GM19025 (cell line): ENCODE measurements around the gene SMARCA1.
A peak's percentile ranks its signal among the peaks of the same experiment; 100 is the strongest.
"Not testable (repeated sequence)": the region's sequence is repeated elsewhere in the genome, so short reads cannot be mapped to it uniquely, and the experiment has no call there.

Experiments used
- ATAC-seq: cut with Tn5 transposase; IDR thresholded peaks from one replicate; pipeline ENCODE4 v1.9.1; 2021; ENCODE audit warnings: mild to moderate bottlenecking, low read depth, moderate library complexity; ENCODE audit not compliant: unreplicated experiment

Gene SMARCA1

DNA sequence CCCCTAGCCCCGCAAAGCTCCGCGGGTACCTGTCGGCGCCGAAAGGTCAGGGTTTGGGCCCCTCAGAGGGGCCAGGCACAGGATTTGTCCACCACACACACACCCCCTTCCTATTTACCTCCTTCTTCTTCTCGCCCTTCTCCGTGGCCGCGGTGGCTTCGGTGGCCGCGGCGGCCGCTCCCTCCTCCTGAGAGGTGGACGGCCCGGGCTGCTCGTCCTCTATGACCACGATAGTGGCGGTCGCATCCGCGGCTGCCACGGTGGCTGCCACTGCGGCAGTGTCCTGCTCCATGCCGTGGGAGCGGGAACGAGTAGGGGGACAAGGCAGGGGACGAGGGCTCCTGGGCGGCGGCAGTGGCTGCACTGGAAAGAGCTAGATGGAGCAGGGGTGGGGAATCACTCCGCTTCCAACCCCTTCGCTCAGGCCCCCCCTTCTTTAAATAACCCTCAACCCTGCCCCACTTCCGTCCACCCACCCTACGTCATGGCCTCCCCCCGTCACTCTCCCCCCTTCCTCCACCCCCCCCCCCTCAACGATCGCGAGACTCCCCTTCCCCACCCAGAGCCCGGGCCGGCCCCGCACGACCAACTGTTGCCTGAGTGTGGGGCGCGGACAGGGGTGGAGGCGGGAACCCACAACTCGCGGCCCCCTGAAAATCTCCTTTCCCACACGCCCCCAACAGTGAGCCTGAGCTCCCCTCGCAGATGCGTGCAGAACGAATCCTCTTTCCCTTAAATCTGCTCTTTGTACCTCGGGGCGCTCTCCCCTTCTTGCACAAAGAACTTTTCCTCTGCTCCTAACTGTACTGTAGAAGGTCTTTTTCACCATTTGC lies at the start of gene SMARCA1:
Gene SMARCA1, minus strand, starts transcription at position 412 of the 833 bp plus-strand sequence. Its CDS starts 120 bp downstream, at position 292.
- ATAC-seq, result no peak

- ATAC-seq, result no peak
These were observed 49.1 kb upstream of the SMARCA1 start for GRCh38 chrX:129572422-129572821.

GRCh38 chrX:129568349-129568748 lies 45.1 kb upstream of the SMARCA1 start:
- ATAC-seq, result no peak

- ATAC-seq, result no peak
These were observed 42.8 kb upstream of the SMARCA1 start for GRCh38 chrX:129566073-129566472.

- no peak for ATAC-seq
These were observed 41.9 kb upstream of the SMARCA1 start for GRCh38 chrX:129565046-129565650.

DNA sequence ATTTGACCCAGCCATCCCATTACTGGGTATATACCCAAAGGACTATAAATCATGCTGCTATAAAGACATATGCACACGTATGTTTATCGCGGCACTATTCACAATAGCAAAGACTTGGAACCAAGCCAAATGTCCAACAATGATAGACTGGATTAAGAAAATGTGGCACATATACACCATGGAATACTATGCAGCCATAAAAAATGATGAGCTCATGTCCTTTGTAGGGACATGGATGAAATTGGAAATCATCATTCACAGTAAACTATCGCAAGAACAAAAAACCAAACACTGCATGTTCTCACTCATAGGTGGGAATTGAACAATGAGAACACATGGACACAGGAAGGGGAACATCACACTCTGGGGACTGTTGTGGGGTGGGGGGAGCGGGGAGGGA lies 41.1 kb upstream of the SMARCA1 start:
- not testable (repeated sequence) for ATAC-seq

- no peak for ATAC-seq
These were observed 38.2 kb upstream of the SMARCA1 start for GRCh38 chrX:129561453-129561852.

- ATAC-seq, result no peak
These were observed 36.5 kb upstream of the SMARCA1 start for GRCh38 chrX:129559783-129560182.

DNA sequence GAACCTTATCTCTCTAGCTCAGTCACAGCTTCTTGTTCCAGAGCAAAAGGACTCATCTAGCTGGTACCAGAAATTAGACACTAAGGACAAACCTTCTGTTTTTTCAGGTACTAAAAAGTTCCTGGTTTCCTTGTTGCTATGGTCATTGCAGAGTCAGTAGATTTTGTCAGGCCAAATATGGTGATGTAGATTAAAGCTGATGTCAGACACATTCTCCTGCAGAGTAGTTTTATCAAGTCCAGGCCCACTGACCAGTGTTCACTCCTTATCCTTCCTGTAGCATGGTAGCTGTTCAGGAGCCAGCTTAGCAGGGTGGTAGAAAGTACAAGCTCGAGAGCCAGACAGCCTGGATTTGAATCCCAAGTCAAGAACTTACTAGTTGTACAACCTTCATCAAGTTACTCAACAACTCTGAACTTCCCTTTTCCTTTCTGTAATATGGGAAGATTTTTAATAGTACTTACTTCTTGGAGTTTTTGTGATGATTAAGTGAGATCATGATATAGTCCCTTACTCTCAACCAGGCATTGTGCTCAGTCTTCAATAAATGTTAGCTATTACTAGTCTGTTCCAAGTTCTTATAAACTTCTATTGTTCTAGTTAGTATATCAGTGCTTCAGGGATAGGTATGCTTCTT lies 34.7 kb upstream of the SMARCA1 start:
- ATAC-seq, result no peak

- ATAC-seq, result no peak
These were observed 33.6 kb upstream of the SMARCA1 start for GRCh38 chrX:129556806-129557315.

DNA sequence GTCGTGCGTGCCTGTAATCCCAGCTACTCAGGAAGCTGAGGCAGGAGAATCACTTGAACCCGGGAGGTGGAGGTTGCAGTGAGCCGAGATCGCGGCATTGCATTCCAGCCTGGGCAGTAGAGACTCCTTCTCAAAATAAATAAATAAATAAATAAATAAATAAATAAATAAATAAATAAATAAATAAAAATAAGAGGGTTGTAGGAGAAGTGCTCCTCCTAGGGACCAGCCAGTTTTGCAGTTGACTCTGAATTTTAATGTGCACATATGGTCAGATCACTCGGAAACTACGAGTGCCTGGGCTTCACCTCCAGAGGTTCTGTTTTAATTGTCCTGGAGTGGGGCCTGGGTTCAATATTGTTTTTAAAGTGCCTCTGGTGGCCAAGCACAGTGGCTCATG lies 31.5 kb upstream of the SMARCA1 start:
- not testable (repeated sequence) for ATAC-seq

DNA sequence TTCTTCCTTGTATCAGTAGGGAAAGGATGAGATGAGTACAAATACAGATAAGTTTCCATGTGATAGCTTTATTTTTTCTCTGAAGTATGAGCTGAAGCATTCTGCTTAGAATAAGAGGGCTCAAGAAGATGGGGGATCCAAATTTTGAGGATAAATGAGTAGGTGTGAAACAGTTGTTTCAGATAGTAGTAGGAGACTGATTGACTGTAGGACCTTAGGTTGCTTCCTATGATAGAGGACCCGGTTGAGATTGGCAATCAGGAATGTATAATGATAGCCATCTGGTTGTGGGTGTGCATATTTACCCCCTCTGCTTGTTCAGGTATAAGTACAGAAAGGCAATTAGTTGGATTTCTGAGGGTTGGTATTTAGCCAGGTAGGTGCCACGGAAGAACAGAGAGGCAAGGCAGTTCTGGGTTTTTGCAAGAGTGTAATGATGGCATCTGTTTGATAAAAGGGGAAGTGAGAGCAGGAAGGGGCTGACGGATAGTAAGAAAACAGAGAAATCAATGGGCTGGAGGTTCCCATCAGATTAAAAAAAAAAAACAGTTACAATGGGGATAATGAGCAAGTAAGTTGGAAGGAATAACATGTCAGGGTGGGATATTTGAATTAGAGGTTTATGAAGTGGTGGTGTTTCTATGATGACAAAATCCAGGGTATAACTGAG lies 30.5 kb upstream of the SMARCA1 start:
- ATAC-seq, result peak; percentile 90

GRCh38 chrX:129549124-129549523 lies 25.8 kb upstream of the SMARCA1 start:
- ATAC-seq, result no peak

GRCh38 chrX:129545408-129545807 lies 22.1 kb upstream of the SMARCA1 start:
- no peak for ATAC-seq

DNA sequence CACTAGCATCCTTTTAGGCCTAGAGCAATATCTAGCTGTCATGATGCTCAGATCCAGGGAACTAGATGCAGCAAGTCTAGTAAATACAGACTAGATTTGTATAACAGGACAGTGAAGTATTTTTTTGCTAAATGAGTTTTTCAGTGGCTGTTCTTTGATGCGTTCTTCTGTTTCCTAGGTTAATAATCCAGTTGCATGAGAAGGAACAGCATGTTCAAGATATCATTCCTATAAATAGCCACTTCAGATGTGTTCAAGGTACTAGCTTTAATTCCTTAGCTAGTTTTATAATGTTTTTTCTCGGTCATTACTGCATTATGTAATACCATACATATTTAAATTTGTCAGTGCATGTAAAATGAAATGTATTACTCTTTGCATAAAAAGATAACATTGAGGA lies 21.5 kb upstream of the SMARCA1 start:
- no peak for ATAC-seq

- ATAC-seq, result peak; percentile 14
These were observed 17.5 kb upstream of the SMARCA1 start for GRCh38 chrX:129540722-129541184.

- peak; percentile 98 for ATAC-seq
These were observed 16.9 kb upstream of the SMARCA1 start, which contains the start of gene OCRL for GRCh38 chrX:129540068-129540653. Gene OCRL (plus strand): TSS chrX:129540259. CDS start chrX:129540440, 181 bp downstream.

DNA sequence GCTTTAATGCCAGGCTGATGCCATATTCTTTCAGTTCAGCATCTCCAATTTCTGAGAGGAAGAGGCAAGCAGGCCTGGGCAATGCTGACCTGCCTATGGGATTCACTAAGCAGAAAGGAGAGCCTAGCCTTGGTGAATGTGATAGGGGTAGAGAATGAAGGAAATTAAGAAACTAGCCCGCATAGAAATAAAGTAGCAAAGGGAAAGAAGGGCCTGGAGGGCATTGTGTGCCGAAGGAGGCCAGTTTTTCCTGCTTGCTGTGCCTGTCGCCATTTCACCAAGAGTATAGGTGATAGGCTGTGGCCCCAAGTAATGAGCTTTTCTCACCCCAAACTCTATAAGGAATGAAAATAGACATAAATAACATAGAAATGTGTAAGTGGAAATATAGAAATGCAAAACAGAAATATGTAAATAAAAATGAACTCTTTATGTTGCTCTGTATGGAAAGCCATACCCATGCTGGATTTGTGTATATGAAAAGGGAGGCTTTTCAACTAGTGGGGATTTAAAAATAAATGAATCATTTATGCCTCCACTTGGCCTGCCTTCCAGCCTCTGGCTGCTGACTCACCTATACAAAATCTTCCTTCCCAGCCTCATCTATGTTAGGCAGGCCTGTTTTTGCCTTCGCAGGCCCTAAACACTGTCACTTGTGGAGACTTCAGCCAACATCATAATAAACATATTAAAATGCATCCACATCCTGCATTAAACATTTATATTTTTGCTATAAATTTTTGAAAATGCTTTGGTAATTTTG lies 11.7 kb upstream of the SMARCA1 start:
- ATAC-seq, result no peak

DNA sequence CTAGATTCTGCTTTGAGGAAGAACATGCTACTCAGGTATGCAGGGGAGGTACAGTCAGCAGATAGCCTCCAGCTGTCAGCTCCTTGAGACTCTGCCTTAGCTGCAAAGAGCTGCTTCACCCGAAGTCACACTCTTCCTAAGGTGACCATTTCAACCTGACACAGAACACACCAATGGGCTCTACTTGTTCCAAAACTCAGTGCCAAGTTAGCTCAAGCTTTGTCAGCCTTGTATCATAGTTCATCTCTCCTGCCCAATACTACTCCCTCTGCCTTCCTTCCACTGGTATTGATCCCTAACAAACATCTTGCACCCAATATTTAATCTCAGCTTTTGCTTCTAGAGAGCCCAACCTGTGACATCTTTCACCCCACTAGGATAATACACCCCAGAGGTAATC lies 7.8 kb upstream of the SMARCA1 start:
- ATAC-seq, result no peak
